ENCODE results near the gene GGN. TPM values are rescaled to one million over a fixed set of nuclear protein-coding genes. Genes with fewer than 3 reads are reported as not detected.

The GGN gene
- total RNA-seq, 1 donor from 2014 or later, result 1.1 TPM

DNA sequence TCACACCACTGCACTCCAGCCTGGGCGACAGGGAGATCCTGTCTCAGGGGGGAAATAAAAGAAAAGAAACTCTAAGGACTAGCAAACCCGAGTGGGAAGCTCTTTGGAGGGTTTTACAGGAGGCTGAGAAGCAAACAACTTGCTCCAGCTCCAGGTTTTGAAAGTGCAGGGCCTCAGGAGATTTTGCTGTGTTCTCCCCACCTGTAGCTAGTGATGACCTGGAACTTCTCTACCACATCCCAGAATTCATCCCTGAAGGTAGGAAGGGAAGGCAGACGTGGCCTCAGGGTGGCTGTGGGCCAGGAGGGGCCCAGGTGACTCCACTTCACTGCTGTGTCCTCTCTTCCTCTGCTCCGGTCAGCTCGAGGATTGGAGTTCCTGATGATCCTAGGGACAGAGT is 29.8 kb downstream of the GGN start:
- H3K9me3 Mint-ChIP-seq, result no peaks in the 10 kb centered on the region
- no peak for DNase-seq (ENCODE audit: extremely low spot score, unreplicated experiment)
- no peaks in the 10 kb centered on the region for H3K4me1 Mint-ChIP-seq (ENCODE audit: unreplicated experiment)
- TF ChIP-seq, protein P1, sequence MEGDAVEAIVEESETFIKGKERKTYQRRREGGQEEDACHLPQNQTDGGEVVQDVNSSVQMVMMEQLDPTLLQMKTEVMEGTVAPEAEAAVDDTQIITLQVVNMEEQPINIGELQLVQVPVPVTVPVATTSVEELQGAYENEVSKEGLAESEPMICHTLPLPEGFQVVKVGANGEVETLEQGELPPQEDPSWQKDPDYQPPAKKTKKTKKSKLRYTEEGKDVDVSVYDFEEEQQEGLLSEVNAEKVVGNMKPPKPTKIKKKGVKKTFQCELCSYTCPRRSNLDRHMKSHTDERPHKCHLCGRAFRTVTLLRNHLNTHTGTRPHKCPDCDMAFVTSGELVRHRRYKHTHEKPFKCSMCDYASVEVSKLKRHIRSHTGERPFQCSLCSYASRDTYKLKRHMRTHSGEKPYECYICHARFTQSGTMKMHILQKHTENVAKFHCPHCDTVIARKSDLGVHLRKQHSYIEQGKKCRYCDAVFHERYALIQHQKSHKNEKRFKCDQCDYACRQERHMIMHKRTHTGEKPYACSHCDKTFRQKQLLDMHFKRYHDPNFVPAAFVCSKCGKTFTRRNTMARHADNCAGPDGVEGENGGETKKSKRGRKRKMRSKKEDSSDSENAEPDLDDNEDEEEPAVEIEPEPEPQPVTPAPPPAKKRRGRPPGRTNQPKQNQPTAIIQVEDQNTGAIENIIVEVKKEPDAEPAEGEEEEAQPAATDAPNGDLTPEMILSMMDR (conservative IDR thresholded peaks at IDR 0.05), result no peak
- H3K27me3 Mint-ChIP-seq, result peaks cover 57% of the 10 kb centered on the region
- no peaks in the 10 kb centered on the region for H3K36me3 Mint-ChIP-seq
- no peak overlapping the region for H3K27ac Mint-ChIP-seq
- no peak overlapping the region for H3K4me3 Mint-ChIP-seq

- no peak overlapping the region for H3K4me3 Mint-ChIP-seq
- TF ChIP-seq, protein P1 (conservative IDR thresholded peaks at IDR 0.05), result no peak
- no peak overlapping the region for H3K27ac Mint-ChIP-seq
- peaks cover 50% of the 10 kb centered on the region for H3K27me3 Mint-ChIP-seq
- DNase-seq (ENCODE audit: extremely low spot score, unreplicated experiment), result no peak
- H3K9me3 Mint-ChIP-seq, result no peaks in the 10 kb centered on the region
- H3K36me3 Mint-ChIP-seq, result no peaks in the 10 kb centered on the region
- H3K4me1 Mint-ChIP-seq (ENCODE audit: unreplicated experiment), result no peaks in the 10 kb centered on the region
Observed at GRCh38 chr19:38355728-38356725, 31.8 kb downstream of the GGN start.

DNA sequence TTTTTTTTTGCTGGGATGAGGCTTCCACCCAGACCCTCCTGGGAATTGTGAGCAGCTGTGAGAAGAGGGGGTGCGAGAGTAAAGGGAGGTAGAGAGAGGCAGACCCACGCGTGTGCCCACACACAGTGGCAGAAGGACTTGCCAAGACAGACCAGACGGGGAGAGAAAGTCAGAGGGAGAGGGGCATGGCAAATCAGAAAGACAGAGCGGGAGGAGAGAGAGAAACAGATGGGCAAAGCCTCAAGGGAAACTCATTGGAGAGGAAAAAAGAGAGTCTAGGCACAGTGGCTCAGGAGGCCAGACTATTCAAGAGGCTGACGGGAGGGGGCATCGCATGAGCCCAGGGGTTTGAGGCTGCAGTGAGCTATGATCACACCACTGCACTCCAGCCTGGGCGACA is 35.2 kb downstream of the GGN start:
- DNase-seq (ENCODE audit: extremely low spot score, unreplicated experiment), result no peak
- no peaks in the 10 kb centered on the region for H3K36me3 Mint-ChIP-seq
- H3K9me3 Mint-ChIP-seq, result no peaks in the 10 kb centered on the region
- TF ChIP-seq, protein P1 (conservative IDR thresholded peaks at IDR 0.05), result no peak
- peaks cover 16% of the 10 kb centered on the region for H3K27me3 Mint-ChIP-seq
- H3K4me3 Mint-ChIP-seq, result no peak overlapping the region
- H3K4me1 Mint-ChIP-seq (ENCODE audit: unreplicated experiment), result no peaks in the 10 kb centered on the region
- H3K27ac Mint-ChIP-seq, result no peak overlapping the region

- Mint-ChIP-seq H3K36me3 (no peaks in the 10 kb centered on the region), H3K4me1 (ENCODE audit: unreplicated experiment) (no peaks in the 10 kb centered on the region), H3K4me3 (no peak overlapping the region)
Observed at GRCh38 chr19:38351865-38352395, 35.9 kb downstream of the GGN start.

DNA sequence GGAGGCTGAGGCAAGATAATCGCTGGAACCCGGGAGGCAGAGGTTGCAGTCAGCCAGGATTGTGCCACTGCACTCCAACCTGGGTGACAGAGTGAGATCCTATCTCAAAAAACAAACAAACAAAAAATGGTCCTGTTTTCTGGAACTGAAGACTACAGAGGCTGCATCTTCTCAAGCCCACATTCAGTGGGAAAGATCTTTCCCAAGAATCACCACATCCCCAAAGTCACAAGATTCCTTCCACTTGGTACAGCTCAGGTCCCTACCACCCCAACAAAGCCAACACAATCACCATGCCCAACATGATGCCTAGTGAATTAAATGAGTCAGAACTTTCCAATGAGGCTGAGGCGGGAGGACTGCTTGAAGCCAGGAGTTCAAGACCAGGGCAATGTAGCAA is 37.0 kb downstream of the GGN start:
- Mint-ChIP-seq H3K4me3 (no peak overlapping the region), H3K4me1 (ENCODE audit: unreplicated experiment) (no peaks in the 10 kb centered on the region), H3K9me3 (no peaks in the 10 kb centered on the region), H3K36me3 (no peaks in the 10 kb centered on the region), H3K27me3 (peaks cover 2% of the 10 kb centered on the region), H3K27ac (no peak overlapping the region)
- DNase-seq (ENCODE audit: extremely low spot score, unreplicated experiment), result no peak
- TF ChIP-seq, protein P1 (conservative IDR thresholded peaks at IDR 0.05), result no peak

More at GRCh38 chr19:38351865-38352395, 35.9 kb downstream of the GGN start:
- Mint-ChIP-seq H3K27me3 (peaks cover 13% of the 10 kb centered on the region), H3K9me3 (no peaks in the 10 kb centered on the region), H3K27ac (no peak overlapping the region)
- TF ChIP-seq, protein P1 (conservative IDR thresholded peaks at IDR 0.05), result no peak
- no peak for DNase-seq (ENCODE audit: extremely low spot score, unreplicated experiment)
